HCT116 (cell line): ENCODE results near the gene PPP1R10. TPM values are rescaled to one million over a fixed set of nuclear protein-coding genes. Genes with fewer than 3 reads are reported as not detected.

Experiments
- ATAC-seq: fragments of 200-7000 bp; cut with Tn5 transposase; 2 replicates; pipeline ENCODE4 v1.9.1; 2020; ENCODE audit warnings: mild to moderate bottlenecking, moderate library complexity
- BruUV-seq: library from RNA; stranded (reverse); fragments of 400-500 nt; replicated peaks from 2 replicates; lab custom pipeline; 2021; lab: Mats Ljungman, UMichigan
- CTCF ChIA-PET: fragments of 300-600 bp; sonication (Branson Sonifier 250); formaldehyde crosslinking; loops from one replicate; lab custom pipeline; 2021; ENCODE audit warnings: antibody characterized with exemption; lab: Charles Lee
- POLR2A ChIA-PET: fragments of 300-600, 350-600 bp; sonication (Branson Sonifier 250); formaldehyde crosslinking; loops from one replicate; lab custom pipeline; 2021; ENCODE audit warnings: antibody characterized with exemption; lab: Charles Lee
- RAD21 ChIA-PET, 2 experiments: fragments of 300-600 bp; sonication (Branson Sonifier 250); formaldehyde crosslinking; loops; one replicate each; lab custom pipeline; 2023; ENCODE audit warnings: low total read pairs in 2 of 2; ENCODE audit not compliant: uncharacterized antibody in 2 of 2, unreplicated experiment in 2 of 2, low non-redundant PET in 1 of 2; lab: Charles Lee
- DNase-seq: peaks from one replicate; pipeline ENCODE4 v3.0.0-alpha.2; 2010; ENCODE audit warnings: low read depth, low spot score
- H2AFZ ChIP-seq: fragments of 200-600 bp; shearing (Covaris generic), sonication (generic); 2 replicates; pipeline ENCODE4 v1.6.1; 2017; ENCODE audit warnings: low read depth, mixed run types, mixed read lengths, antibody characterized with exemption, low read length; ENCODE audit not compliant: poor library complexity, severe bottlenecking
- H3K27ac ChIP-seq: 2 replicates; pipeline ENCODE4 v1.5.1; 2012; ENCODE audit warnings: low read depth, low read length
- H3K27me3 ChIP-seq: fragments of 200-600 bp; sonication (generic); 2 replicates; pipeline ENCODE4 v1.6.1; 2016; ENCODE audit warnings: mixed run types, low read length, mixed read lengths; ENCODE audit not compliant: insufficient read depth
- H3K36me3 ChIP-seq, 2 experiments: fragments of 200-500 bp in 1 of 2; fragments of 200-600 bp in 1 of 2; sonication (Bioruptor generic) in 1 of 2; sonication (generic) in 1 of 2; 2 replicates each; pipeline versions ENCODE4 v1.5.1 to v1.6.1; 2014 to 2016; ENCODE audit warnings: low read length in 2 of 2, inconsistent platforms in 1 of 2, mixed read lengths in 1 of 2, mixed run types in 1 of 2; ENCODE audit not compliant: insufficient read depth in 2 of 2, control insufficient read depth in 1 of 2
- H3K4me1 ChIP-seq, 2 experiments: fragments of 200-600 bp in 1 of 2; sonication (generic) in 1 of 2; 2 replicates each; pipeline versions ENCODE4 v1.5.1 to v1.6.1; 2012 to 2017; ENCODE audit warnings: low read length in 2 of 2, inconsistent platforms in 1 of 2, mild to moderate bottlenecking in 1 of 2, mixed read lengths in 1 of 2, mixed run types in 1 of 2, moderate library complexity in 1 of 2; ENCODE audit not compliant: insufficient read depth in 2 of 2, control insufficient read depth in 1 of 2
- H3K4me2 ChIP-seq: fragments of 200-600 bp; sonication (generic); 2 replicates; pipeline ENCODE4 v1.6.1; 2017; ENCODE audit warnings: mixed run types, low read length, mixed read lengths
- H3K4me3 ChIP-seq, 2 experiments: fragments of 200-600 bp in 1 of 2; sonication (generic) in 1 of 2; replicated peaks in 1 of 2; 2 replicates each; pipeline ENCODE4 v1.5.1; 2011 to 2016; ENCODE audit warnings: low read length in 2 of 2, control low read depth in 1 of 2, low read depth in 1 of 2, mild to moderate bottlenecking in 1 of 2, mixed read lengths in 1 of 2, mixed run types in 1 of 2
- H3K79me2 ChIP-seq: fragments of 200-600 bp; sonication (generic); 2 replicates; pipeline ENCODE4 v1.6.1; 2017; ENCODE audit warnings: mild to moderate bottlenecking, mixed run types, low read length, moderate library complexity, mixed read lengths; ENCODE audit not compliant: insufficient read depth
- H3K9ac ChIP-seq: fragments of 200-600 bp; sonication (generic); 2 replicates; pipeline ENCODE4 v1.6.1; 2016; ENCODE audit warnings: low read length, mixed read lengths
- H3K9me2 ChIP-seq: fragments of 200-600 bp; sonication (generic), shearing (Covaris generic); 2 replicates; pipeline ENCODE4 v1.6.1; 2017; ENCODE audit warnings: mixed run types, mild to moderate bottlenecking, moderate library complexity; ENCODE audit not compliant: insufficient read depth
- H3K9me3 ChIP-seq, 2 experiments: fragments of 200-500 bp in 1 of 2; fragments of 200-600 bp in 1 of 2; sonication (Bioruptor generic) in 1 of 2; sonication (generic) in 1 of 2; 2 replicates each; pipeline ENCODE4 v1.6.1; 2014 to 2017; ENCODE audit warnings: low read length in 2 of 2, mixed read lengths in 2 of 2, inconsistent platforms in 1 of 2, low read depth in 1 of 2, mild to moderate bottlenecking in 1 of 2, mixed run types in 1 of 2, moderate library complexity in 1 of 2; ENCODE audit not compliant: control insufficient read depth in 1 of 2, insufficient read depth in 1 of 2
- H4K20me1 ChIP-seq: fragments of 200-600 bp; sonication (generic), shearing (Covaris generic); 2 replicates; pipeline ENCODE4 v1.6.1; 2017; ENCODE audit warnings: mixed run types, mild to moderate bottlenecking, moderate library complexity; ENCODE audit not compliant: insufficient read depth
- REST ChIP-seq: IDR thresholded peaks from 2 replicates; pipeline ENCODE4 v1.6.1; 2012; ENCODE audit warnings: low read depth
- SIN3A ChIP-seq: IDR thresholded peaks from 2 replicates; pipeline ENCODE4 v1.6.1; 2012; ENCODE audit warnings: low read depth
- ZBTB33 ChIP-seq: IDR thresholded peaks from 2 replicates; pipeline ENCODE4 v1.6.1; 2011; ENCODE audit warnings: mild to moderate bottlenecking, low read length, moderate library complexity; ENCODE audit not compliant: insufficient replicate concordance; ENCODE audit errors: extremely low read depth
- intact Hi-C: fragments of 100-400 bp; cut with micrococcal nuclease; formaldehyde crosslinking; loops from 2 replicates; pipeline ENCODE4 v1.10.0; 2022
- total RNA-seq: library from RNA; stranded (reverse); gene quantifications from one replicate; pipeline ENCODE4 v1.2.1, GENCODE V29; 2021; ENCODE audit not compliant: unreplicated experiment

Gene PPP1R10
- total RNA-seq, 1 experiment from 2014 or later: 104 TPM

GRCh38 chr6:30599625-30600324, 17.3 kb downstream of the PPP1R10 start:
- intact Hi-C loops: loop anchor here (5.0 kb wide), 1 partner anchor 133 kb away; no protein-coding TSS in a partner anchor
- RAD21 ChIA-PET: no interaction called here
- BruUV-seq: no TSS peak
- DNase-seq: no peak
- H3K27me3 ChIP-seq: no peaks in the 10 kb centered on the region
- no peak overlapping the region for H3K4me3 ChIP-seq
- no peak overlapping the region for H3K4me2 ChIP-seq
- no peak overlapping the region for H2AFZ ChIP-seq
- no peaks in the 10 kb centered on the region; the same call in 1 of the 2 replicates for H4K20me1 ChIP-seq
- no peak for ATAC-seq
- H3K27ac ChIP-seq: no peak overlapping the region
- TF ChIP-seq SIN3A: no peak
- TF ChIP-seq REST: no peak
- no peak for TF ChIP-seq ZBTB33
- CTCF ChIA-PET: interaction anchor here (1.3 to 1.5 kb wide), 2 partner anchors 11 to 131 kb away, joined by 3 read pairs; no protein-coding TSS in a partner anchor
- POLR2A ChIA-PET: interaction anchor here (0.6 to 4.2 kb wide), 7 partner anchors 8 to 131 kb away, joined by 3 to 28 read pairs (median 3); no protein-coding TSS in a partner anchor
- H3K36me3 ChIP-seq: peaks cover 28 to 42% of the 10 kb centered on the region in 2 experiments
- no peaks in the 10 kb centered on the region for H3K9me3 ChIP-seq
- no peaks in the 10 kb centered on the region for H3K9me2 ChIP-seq
- no peak overlapping the region for H3K9ac ChIP-seq
- no peaks in the 10 kb centered on the region for H3K79me2 ChIP-seq
- H3K4me1 ChIP-seq: peaks cover 0 to 14% of the 10 kb centered on the region in 2 experiments; a peak in 2 of 4 replicates
